Stimulated activated CD8-positive, alpha-beta memory T cell treated with anti-CD3 and anti-CD28 coated beads, Interleukin-15, amount 100 ng/mL, for 48 hours (primary cell): ENCODE measurements around the gene MALT1.
"Not testable (repeated sequence)": the region's sequence is repeated elsewhere in the genome, so short reads cannot be mapped to it uniquely, and the experiment has no call there.

Experiments
- DNase-seq, 2 donors: peaks; one replicate each; pipeline ENCODE4 v3.0.0-alpha.2; 2020; ENCODE audit warnings: low read depth in 2 of 2

The MALT1 gene, protein sequence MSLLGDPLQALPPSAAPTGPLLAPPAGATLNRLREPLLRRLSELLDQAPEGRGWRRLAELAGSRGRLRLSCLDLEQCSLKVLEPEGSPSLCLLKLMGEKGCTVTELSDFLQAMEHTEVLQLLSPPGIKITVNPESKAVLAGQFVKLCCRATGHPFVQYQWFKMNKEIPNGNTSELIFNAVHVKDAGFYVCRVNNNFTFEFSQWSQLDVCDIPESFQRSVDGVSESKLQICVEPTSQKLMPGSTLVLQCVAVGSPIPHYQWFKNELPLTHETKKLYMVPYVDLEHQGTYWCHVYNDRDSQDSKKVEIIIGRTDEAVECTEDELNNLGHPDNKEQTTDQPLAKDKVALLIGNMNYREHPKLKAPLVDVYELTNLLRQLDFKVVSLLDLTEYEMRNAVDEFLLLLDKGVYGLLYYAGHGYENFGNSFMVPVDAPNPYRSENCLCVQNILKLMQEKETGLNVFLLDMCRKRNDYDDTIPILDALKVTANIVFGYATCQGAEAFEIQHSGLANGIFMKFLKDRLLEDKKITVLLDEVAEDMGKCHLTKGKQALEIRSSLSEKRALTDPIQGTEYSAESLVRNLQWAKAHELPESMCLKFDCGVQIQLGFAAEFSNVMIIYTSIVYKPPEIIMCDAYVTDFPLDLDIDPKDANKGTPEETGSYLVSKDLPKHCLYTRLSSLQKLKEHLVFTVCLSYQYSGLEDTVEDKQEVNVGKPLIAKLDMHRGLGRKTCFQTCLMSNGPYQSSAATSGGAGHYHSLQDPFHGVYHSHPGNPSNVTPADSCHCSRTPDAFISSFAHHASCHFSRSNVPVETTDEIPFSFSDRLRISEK

DNA sequence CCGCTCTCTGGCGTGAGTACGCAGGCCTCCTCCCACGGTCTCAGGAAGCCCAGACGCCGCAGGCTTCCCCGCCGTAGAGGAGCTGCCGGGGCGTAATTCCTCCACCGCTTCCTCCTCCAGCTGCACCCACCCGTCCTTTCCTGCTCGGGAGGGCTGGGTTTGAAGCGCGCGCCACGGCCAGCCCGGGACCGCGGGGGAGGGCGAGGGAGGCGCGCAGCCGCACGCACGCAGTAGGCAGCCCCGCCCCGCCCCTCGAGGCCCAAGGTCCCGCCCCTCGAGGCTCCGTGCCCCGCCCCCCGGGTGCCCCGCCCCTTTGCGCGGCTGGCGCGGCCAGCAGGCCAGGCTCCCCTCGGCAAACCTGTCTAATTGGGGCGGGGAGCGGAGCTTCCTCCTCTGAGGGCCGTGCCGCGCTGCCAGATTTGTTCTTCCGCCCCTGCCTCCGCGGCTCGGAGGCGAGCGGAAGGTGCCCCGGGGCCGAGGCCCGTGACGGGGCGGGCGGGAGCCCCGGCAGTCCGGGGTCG lies at the start of gene MALT1:
MALT1 (plus strand) TSS at position 355 of the 521 bp plus-strand sequence. CDS start 179 bp downstream, outside the sequence.
- peak; percentile 88 to 91 for DNase-seq

- no peak for DNase-seq
These were observed 47.3 kb upstream of the MALT1 start for GRCh38 chr18:58624011-58624410.

- no peak for DNase-seq
These were observed 45.4 kb upstream of the MALT1 start for GRCh38 chr18:58625839-58626238.

GRCh38 chr18:58630071-58630470 lies 41.2 kb upstream of the MALT1 start:
- DNase-seq: no peak

GRCh38 chr18:58631301-58631700 lies 40.0 kb upstream of the MALT1 start:
- no peak for DNase-seq

GRCh38 chr18:58632552-58632951 lies 38.7 kb upstream of the MALT1 start:
- no peak for DNase-seq

DNA sequence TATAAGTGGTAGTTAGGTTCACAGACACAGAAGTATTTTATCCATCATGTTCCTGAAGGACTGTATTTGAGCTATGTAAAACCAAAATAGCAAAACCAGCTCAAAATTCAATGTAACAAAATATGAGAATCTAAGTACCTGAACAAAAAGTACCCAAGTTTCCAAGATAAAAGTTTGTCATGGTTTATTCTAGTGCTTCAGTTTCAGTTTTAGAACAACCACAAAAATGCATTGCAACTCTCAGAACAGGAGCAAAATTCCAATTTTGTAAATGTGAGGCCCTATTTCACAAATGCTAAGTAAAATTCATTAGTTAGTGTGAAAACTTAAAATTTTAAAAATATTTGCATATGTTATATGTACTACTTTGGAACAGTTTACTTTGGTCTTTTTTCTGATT lies 37.4 kb upstream of the MALT1 start:
- DNase-seq: no peak

- DNase-seq: no peak
These were observed 35.4 kb upstream of the MALT1 start for GRCh38 chr18:58635891-58636290.

- no peak for DNase-seq
These were observed 34.1 kb upstream of the MALT1 start for GRCh38 chr18:58637197-58637596.

DNA sequence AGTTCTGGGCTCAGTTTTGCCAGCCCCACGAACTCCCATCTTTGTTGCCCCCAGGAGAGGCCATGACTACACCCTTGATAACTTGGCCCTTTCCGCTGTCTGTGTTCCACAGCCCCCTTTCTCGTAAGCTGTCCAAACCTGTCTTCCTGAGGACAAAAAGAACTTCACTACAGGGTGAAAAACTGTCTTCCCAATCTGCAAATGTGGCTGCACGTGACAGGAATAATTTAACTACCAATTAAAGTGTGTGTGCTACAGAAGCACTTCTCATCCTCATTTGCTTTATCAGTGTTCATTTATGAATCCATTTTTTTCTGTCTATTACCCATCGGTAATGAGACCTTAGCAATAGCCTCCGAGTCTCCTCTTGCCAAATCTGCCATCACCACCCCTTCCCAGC lies 33.3 kb upstream of the MALT1 start:
- no peak for DNase-seq

GRCh38 chr18:58638441-58638840 lies 32.8 kb upstream of the MALT1 start:
- no peak for DNase-seq

DNA sequence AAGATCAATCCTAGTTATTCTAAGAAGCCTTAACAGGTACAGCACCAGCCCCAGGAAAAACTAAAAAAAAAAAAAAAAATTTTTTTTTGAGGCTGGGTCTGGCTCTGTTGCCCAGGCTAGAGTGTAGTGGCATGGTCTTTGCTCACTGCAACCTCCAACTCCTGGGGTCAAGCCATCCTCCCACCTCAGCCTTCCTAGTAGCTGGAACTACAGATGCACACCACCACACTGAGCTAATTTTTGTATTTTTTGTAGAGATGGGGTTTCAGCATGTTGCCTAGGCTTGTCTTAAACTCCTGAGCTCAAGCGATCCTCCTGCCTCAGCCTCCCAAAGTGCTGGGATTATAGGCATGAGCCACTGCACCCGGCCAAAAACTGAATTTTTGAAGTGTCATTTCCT lies 32.0 kb upstream of the MALT1 start:
- DNase-seq: no peak

GRCh38 chr18:58639751-58640427 lies 31.4 kb upstream of the MALT1 start:
- DNase-seq: no peak

- no peak for DNase-seq
These were observed 30.8 kb upstream of the MALT1 start for GRCh38 chr18:58640428-58640805.

DNA sequence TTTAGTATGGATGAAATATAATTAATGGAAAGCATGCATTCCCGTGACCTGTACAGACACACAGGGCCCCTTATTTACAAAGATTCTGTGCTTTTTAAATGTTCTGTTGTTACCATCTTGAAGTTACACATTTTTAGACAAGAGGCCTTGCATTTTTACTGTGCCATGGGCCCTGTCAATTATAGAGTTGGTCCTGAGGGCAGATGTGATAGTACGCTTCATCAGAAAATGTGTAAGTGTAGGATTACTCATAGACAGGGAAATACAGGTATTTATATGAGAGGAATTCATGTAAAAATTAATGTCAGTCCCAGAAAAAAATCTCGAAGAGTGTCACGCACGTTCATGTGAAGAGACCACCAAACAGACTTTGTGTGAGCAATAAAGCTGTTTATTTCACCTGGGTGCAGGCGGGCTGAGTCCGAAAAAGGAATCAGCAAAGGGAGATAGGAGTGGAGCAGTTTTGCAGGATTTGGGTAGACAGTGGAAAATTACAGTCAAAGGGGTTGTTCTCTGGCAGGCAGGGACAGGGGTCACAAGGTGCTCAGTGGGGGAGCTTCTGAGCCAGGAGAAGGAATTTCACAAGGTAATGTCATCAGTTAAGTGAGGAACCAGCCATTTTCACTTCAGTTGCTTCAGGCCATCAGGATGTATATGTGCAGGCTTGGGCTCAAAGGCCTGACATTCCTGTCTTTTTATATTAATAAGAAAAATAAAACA lies 30.2 kb upstream of the MALT1 start:
- no peak for DNase-seq

DNA sequence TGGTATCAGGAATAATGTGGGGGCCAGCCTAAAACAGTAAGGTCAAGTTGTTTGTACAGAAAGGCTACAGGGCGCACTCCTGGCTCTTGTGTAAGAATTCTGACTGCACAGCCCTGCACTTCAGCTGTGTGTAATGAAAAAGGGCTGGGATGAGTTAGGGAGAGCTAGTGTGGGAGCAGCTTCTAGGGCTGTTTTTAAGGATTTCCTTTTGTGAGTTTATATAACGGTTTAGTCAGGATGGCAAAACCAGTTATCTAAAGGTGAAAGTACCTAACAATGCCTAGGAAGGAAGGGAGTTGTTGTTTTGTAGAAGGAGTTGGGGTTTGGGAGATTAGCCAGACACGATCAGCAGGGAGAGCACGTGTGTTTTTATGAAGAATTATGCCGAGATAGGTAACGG lies 27.7 kb upstream of the MALT1 start:
- not testable (repeated sequence) for DNase-seq

GRCh38 chr18:58645398-58645797 lies 25.9 kb upstream of the MALT1 start:
- no peak for DNase-seq

GRCh38 chr18:58646334-58646862 lies 24.9 kb upstream of the MALT1 start:
- no peak for DNase-seq

GRCh38 chr18:58649966-58650816 lies 21.1 kb upstream of the MALT1 start:
- no peak for DNase-seq

GRCh38 chr18:58650830-58651229 lies 20.4 kb upstream of the MALT1 start:
- not testable (repeated sequence) for DNase-seq
